Psoas muscle (tissue), 8 donors: ENCODE results near the gene RALGAPA2. TPM values are rescaled to one million over a fixed set of nuclear protein-coding genes. Genes with fewer than 3 reads are reported as not detected.

Experiments used
- ATAC-seq, 4 donors: fragments of 200-7000 bp; cut with Tn5 transposase; one replicate each; pipeline ENCODE4 v1.9.1; 2020; ENCODE audit warnings: moderate library complexity in 3 of 4, mild to moderate bottlenecking in 2 of 4
- DNase-seq, 2 donors: peaks; one replicate each; pipeline ENCODE4 v3.0.0-alpha.2; 2020
- H3K27ac ChIP-seq: fragments of 200-600 bp; one replicate; pipeline ENCODE4 v1.8.0; 2022
- H3K27me3 ChIP-seq, 3 donors: fragments of 200-600 bp in 1 of 3; one replicate each; pipeline versions ENCODE4 v1.6.1 to v1.8.0; 2013 to 2022; ENCODE audit warnings: low read length in 2 of 3, mild to moderate bottlenecking in 2 of 3, moderate library complexity in 1 of 3; ENCODE audit not compliant: insufficient read depth in 3 of 3
- H3K36me3 ChIP-seq, 2 donors: fragments of 200-600 bp in 1 of 2; one replicate each; pipeline versions ENCODE4 v1.6.1 to v1.8.0; 2013 to 2022; ENCODE audit warnings: low read depth in 1 of 2, mild to moderate bottlenecking in 1 of 2, moderate library complexity in 1 of 2; ENCODE audit not compliant: insufficient read depth in 1 of 2
- H3K4me1 ChIP-seq: fragments of 200-600 bp; one replicate; pipeline ENCODE4 v1.8.0; 2022
- H3K4me3 ChIP-seq: fragments of 200-600 bp; one replicate; pipeline ENCODE4 v1.8.0; 2022; ENCODE audit warnings: mild to moderate bottlenecking
- H3K9me3 ChIP-seq: fragments of 200-600 bp; one replicate; pipeline ENCODE4 v1.8.0; 2022
- CTCF ChIP-seq: fragments of 200-600 bp; IDR thresholded peaks from one replicate; pipeline ENCODE4 v1.8.0; 2022; ENCODE audit warnings: antibody characterized with exemption
- WGBS, 3 donors: extraction: QIAGEN DNeasy Blood & Tissue Kit; methylation state at CpG; one replicate each; pipeline versions ENCODE4 v1.1.6 to v1.1.7; 2013; 5-methylcytosine and 5-hydroxymethylcytosine counted together
- intact Hi-C, 2 donors: fragments of 100-400 bp; cut with DNase I; formaldehyde crosslinking; loops; one replicate each; pipeline versions ENCODE4 v1.11.0 to v1.14.2; 2022
- polyA plus RNA-seq, 3 donors: library from polyadenylated mRNA; stranded (reverse); fragments of 200-250 nt; gene quantifications; one replicate each; pipeline ENCODE4 v1.2.3, GENCODE V29; 2013
- total RNA-seq, 4 donors: library from RNA; stranded (reverse); fragmentation: NEBNext Ultra II Directional in 2 of 4; extraction: Animal tissue kit (Norgen Biotek cat#: 25700) in 2 of 4; gene quantifications; one replicate each; pipeline versions ENCODE4 v1.2.1 to v1.2.4, GENCODE V29; 2021 to 2023
- donor health status: healthy with polysubstance abuse.
- donor health status: DM: no; HTN: no; CAD: no; lungs with moderate emphysema.
- donor health status: Bipolar disorder and iron deficiency.
- donor health status: healthy.
- donor health status: DM: yes; HTN: yes; CAD: no.
- donor health status: DM: no; HTN: no; CAD: no.
- donor health status: DM: no; HTN: no; CAD: no.
- donor health status: DM: yes; HTN: yes; CAD: no.

RALGAPA2 gene
- total and polyA plus RNA-seq, 7 donors, result 12.2 to 75.5 (median 51.1) TPM

- H3K9me3 ChIP-seq, result no peaks in the 10 kb centered on the region
- H3K4me3 ChIP-seq, result peak within 1 kb of the TSS; percentile 61
- no peak for ATAC-seq
- peaks cover 6% of the 10 kb centered on the region for H3K4me1 ChIP-seq
- intact Hi-C loops, result loop anchor here in 1 of 2 donors (10.0 kb wide), 1 partner anchor 197 kb away; no protein-coding TSS in a partner anchor
- H3K27ac ChIP-seq, result no peak within 1 kb of the TSS
- no peak for DNase-seq
- TF ChIP-seq CTCF, result no peak
- H3K36me3 ChIP-seq, result no peaks in the 10 kb centered on the region
- peaks cover 7 to 76% (median 40%) of the 10 kb centered on the region in 3 donors for H3K27me3 ChIP-seq
- whole genome bisulfite sequencing, 3 donors, result 0 to 1% (median 0%) methylated on average over 42 to 108 of the region's 108 CpGs
Measured at GRCh38 chr20:20367575-20368417, 344.6 kb downstream of the RALGAPA2 start, which contains the start of gene INSM1. INSM1 (plus strand) TSS chr20:20368104; CDS start chr20:20368268, 164 bp downstream.

GRCh38 chr20:20366876-20367574, 345.4 kb downstream of the RALGAPA2 start:
- H3K9me3 ChIP-seq, result no peaks in the 10 kb centered on the region
- H3K27ac ChIP-seq, result no peak overlapping the region
- H3K36me3 ChIP-seq, result no peaks in the 10 kb centered on the region
- no peak for DNase-seq
- H3K4me1 ChIP-seq, result peaks cover 6% of the 10 kb centered on the region
- WGBS, 3 donors, result 4 to 7% (median 5%) methylated on average over 63 of the region's 63 CpGs
- no peak for ATAC-seq
- peaks cover 4 to 80% (median 41%) of the 10 kb centered on the region in 3 donors for H3K27me3 ChIP-seq
- H3K4me3 ChIP-seq, result peak overlapping the region; percentile 61
- TF ChIP-seq CTCF, result no peak
- intact Hi-C loops, result loop anchor here in 1 of 2 donors (10.0 kb wide), 1 partner anchor 198 kb away; no protein-coding TSS in a partner anchor

- DNase-seq (no peak), ATAC-seq (no peak)
- WGBS, 3 donors, result 40 to 53% (median 46%) methylated on average over 15 to 19 of the region's 19 CpGs
- Histone ChIP-seq H3K36me3 (no peaks in the 10 kb centered on the region), H3K9me3 (no peaks in the 10 kb centered on the region), H3K4me3 (peak overlapping the region; percentile 61), H3K27me3 (peaks cover 4 to 85% (median 41%) of the 10 kb centered on the region in 3 donors), H3K4me1 (peaks cover 6% of the 10 kb centered on the region), H3K27ac (no peak overlapping the region)
- TF ChIP-seq CTCF, result no peak
- intact Hi-C loops, result loop anchor here in 1 of 2 donors (10.0 kb wide), 1 partner anchor 198 kb away; no protein-coding TSS in a partner anchor
Measured at GRCh38 chr20:20366551-20366875, 345.9 kb downstream of the RALGAPA2 start.

GRCh38 chr20:20365480-20366161, 346.8 kb downstream of the RALGAPA2 start:
- TF ChIP-seq CTCF, result no peak
- intact Hi-C loops, result loop anchor here in 1 of 2 donors (10.0 kb wide), 1 partner anchor 199 kb away; no protein-coding TSS in a partner anchor
- no peak for DNase-seq
- peaks cover 4 to 85% (median 44%) of the 10 kb centered on the region in 3 donors for H3K27me3 ChIP-seq
- H3K36me3 ChIP-seq, result no peaks in the 10 kb centered on the region
- no peak overlapping the region for H3K27ac ChIP-seq
- no peaks in the 10 kb centered on the region for H3K9me3 ChIP-seq
- no peak overlapping the region for H3K4me3 ChIP-seq
- ATAC-seq, result no peak
- peaks cover 6% of the 10 kb centered on the region for H3K4me1 ChIP-seq
- WGBS, 3 donors, result 43 to 58% (median 49%) methylated on average over 18 of the region's 18 CpGs
